Mesenchymal stem cell (in vitro differentiated cells and primary cell): Measurements from ENCODE around the gene ACOT9.
A peak's percentile ranks its signal among the peaks of the same experiment; 100 is the strongest.

Source experiments
- DNase-seq: peaks from one replicate; pipeline ENCODE4 v3.0.0-alpha.2; 2013
- H2AFZ ChIP-seq: one replicate; pipeline ENCODE4 v1.6.1; 2013; ENCODE audit warnings: low read depth, mild to moderate bottlenecking, control low read depth, inconsistent platforms, low read length, moderate library complexity
- H2AK5ac ChIP-seq: 2 replicates; pipeline ENCODE4 v1.6.1; 2013; ENCODE audit warnings: low read length, moderate library complexity, mild to moderate bottlenecking, inconsistent platforms; ENCODE audit not compliant: severe bottlenecking
- H2BK120ac ChIP-seq: one replicate; pipeline ENCODE4 v1.6.1; 2013; ENCODE audit warnings: low read depth, mild to moderate bottlenecking, inconsistent platforms, low read length, moderate library complexity
- H2BK12ac ChIP-seq, 2 experiments: one replicate each; pipeline ENCODE4 v1.6.1; 2013; ENCODE audit warnings: inconsistent platforms in 2 of 2, low read length in 2 of 2, mild to moderate bottlenecking in 2 of 2, moderate library complexity in 2 of 2, control low read depth in 1 of 2
- H2BK15ac ChIP-seq: one replicate; pipeline ENCODE4 v1.6.1; 2013; ENCODE audit warnings: mild to moderate bottlenecking, low read depth, inconsistent platforms; ENCODE audit not compliant: poor library complexity, severe bottlenecking
- H2BK5ac ChIP-seq: 2 replicates; pipeline ENCODE4 v1.6.1; 2013; ENCODE audit warnings: low read depth, mild to moderate bottlenecking, low read length, control low read depth, inconsistent platforms; ENCODE audit not compliant: poor library complexity, severe bottlenecking
- H3K14ac ChIP-seq, 2 experiments: one replicate each; pipeline ENCODE4 v1.6.1; 2013; ENCODE audit warnings: inconsistent platforms in 2 of 2, low read length in 2 of 2, control low read depth in 1 of 2, mild to moderate bottlenecking in 1 of 2, moderate library complexity in 1 of 2
- H3K18ac ChIP-seq, 2 experiments: one replicate each; pipeline ENCODE4 v1.6.1; 2013; ENCODE audit warnings: inconsistent platforms in 2 of 2, low read length in 2 of 2, control low read depth in 1 of 2, low read depth in 1 of 2, mild to moderate bottlenecking in 1 of 2
- H3K23ac ChIP-seq, 2 experiments: one replicate each; pipeline ENCODE4 v1.6.1; 2013; ENCODE audit warnings: inconsistent platforms in 2 of 2, low read length in 2 of 2, mild to moderate bottlenecking in 2 of 2, moderate library complexity in 2 of 2, control low read depth in 1 of 2
- H3K27ac ChIP-seq: 2 replicates; pipeline ENCODE4 v1.5.1; 2013; ENCODE audit warnings: mild to moderate bottlenecking, moderate library complexity, low read length, control low read depth, inconsistent platforms; ENCODE audit not compliant: poor library complexity, severe bottlenecking
- H3K27me3 ChIP-seq, 2 experiments: 2 replicates each; pipeline versions ENCODE4 v1.6.1 to v1.7.0; 2013; ENCODE audit warnings: low read length in 2 of 2, mild to moderate bottlenecking in 2 of 2, moderate library complexity in 2 of 2, control low read depth in 1 of 2, inconsistent platforms in 1 of 2; ENCODE audit not compliant: control insufficient read depth in 1 of 2, insufficient read depth in 1 of 2
- H3K36me3 ChIP-seq, 2 experiments: 2 replicates each; pipeline versions ENCODE4 v1.6.1 to v1.7.0; 2013; ENCODE audit warnings: low read length in 2 of 2, control low read depth in 1 of 2, inconsistent platforms in 1 of 2, low read depth in 1 of 2, mild to moderate bottlenecking in 1 of 2; ENCODE audit not compliant: insufficient read depth in 2 of 2, control insufficient read depth in 1 of 2
- H3K4ac ChIP-seq, 2 experiments: one replicate each; pipeline ENCODE4 v1.6.1; 2013; ENCODE audit warnings: inconsistent platforms in 2 of 2, low read length in 2 of 2, mild to moderate bottlenecking in 2 of 2, moderate library complexity in 2 of 2, control low read depth in 1 of 2, low read depth in 1 of 2
- H3K4me1 ChIP-seq: 2 replicates; pipeline ENCODE4 v1.6.1; 2013; ENCODE audit warnings: low read depth, low read length, control low read depth; ENCODE audit not compliant: control insufficient read depth, insufficient read depth
- H3K4me2 ChIP-seq: 2 replicates; pipeline ENCODE4 v1.6.1; 2013; ENCODE audit warnings: low read length, mild to moderate bottlenecking, inconsistent platforms; ENCODE audit not compliant: poor library complexity, severe bottlenecking
- H3K4me3 ChIP-seq, 2 experiments: 2 replicates each; pipeline versions ENCODE4 v1.5.1 to v1.7.0; 2013; ENCODE audit warnings: low read length in 2 of 2, mild to moderate bottlenecking in 2 of 2, control low read depth in 1 of 2, low read depth in 1 of 2; ENCODE audit not compliant: insufficient read depth in 1 of 2
- H3K79me1 ChIP-seq: replicated peaks from 2 replicates; pipeline ENCODE4 v1.6.1; 2013; ENCODE audit warnings: mild to moderate bottlenecking, control low read depth, low read length, inconsistent platforms; ENCODE audit not compliant: poor library complexity, severe bottlenecking
- H3K9ac ChIP-seq: 2 replicates; pipeline ENCODE4 v1.7.0; 2013; ENCODE audit warnings: mild to moderate bottlenecking, low read length, moderate library complexity
- H3K9me3 ChIP-seq: 2 replicates; pipeline ENCODE4 v1.7.0; 2013; ENCODE audit warnings: mild to moderate bottlenecking, low read length; ENCODE audit not compliant: control insufficient read depth
- H4K8ac ChIP-seq: one replicate; pipeline ENCODE4 v1.6.1; 2013; ENCODE audit warnings: inconsistent platforms, mild to moderate bottlenecking, low read length, moderate library complexity
- H4K91ac ChIP-seq: one replicate; pipeline ENCODE4 v1.6.1; 2013; ENCODE audit warnings: mild to moderate bottlenecking, low read length, inconsistent platforms
- WGBS: methylation state at CpG from one replicate; pipeline ENCODE4 v1.1.7; 2013; ENCODE audit warnings: mixed read lengths; 5-methylcytosine and 5-hydroxymethylcytosine counted together

Gene ACOT9

DNA sequence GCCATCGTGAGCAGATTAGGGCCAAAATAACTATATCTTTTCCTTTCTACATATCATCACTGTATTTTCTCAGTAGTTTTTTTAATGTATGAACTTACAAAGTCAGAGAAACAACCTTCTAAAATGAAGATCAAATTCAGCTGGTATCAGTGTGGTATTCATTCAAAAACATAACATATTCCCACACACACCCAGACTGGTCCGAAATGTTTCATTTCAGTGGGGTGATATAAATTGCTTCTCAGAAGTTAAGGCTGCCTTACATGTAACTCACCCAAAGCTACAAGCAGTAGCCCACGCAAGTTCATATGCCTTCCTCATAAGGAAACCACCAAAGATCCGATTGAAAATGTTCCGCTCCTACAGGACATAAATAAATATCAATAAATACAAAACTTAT, 37.8 kb downstream of the ACOT9 start:
- no peak for DNase-seq
- Histone ChIP-seq H3K36me3 (peaks cover 25 to 57% of the 10 kb centered on the region in 2 experiments), H3K27ac (no peak overlapping the region), H3K4ac (no peak overlapping the region), H3K9ac (no peak overlapping the region), H3K4me3 (no peak overlapping the region), H3K9me3 (no peaks in the 10 kb centered on the region), H2AFZ (no peak overlapping the region), H3K79me1 (peaks cover 2% of the 10 kb centered on the region), H3K4me2 (no peak overlapping the region), H2BK5ac (no peak overlapping the region), H4K91ac (no peak overlapping the region), H4K8ac (no peak overlapping the region), H3K14ac (no peak overlapping the region), H3K23ac (no peak overlapping the region), H3K27me3 (no peaks in the 10 kb centered on the region), H2BK120ac (no peak overlapping the region), H2AK5ac (no peak overlapping the region), H2BK12ac (no peak overlapping the region), H3K4me1 (no peaks in the 10 kb centered on the region), H2BK15ac (no peak overlapping the region), H3K18ac (no peak overlapping the region)
- WGBS = 95% methylated on average over 3 of the region's 5 CpGs

DNA sequence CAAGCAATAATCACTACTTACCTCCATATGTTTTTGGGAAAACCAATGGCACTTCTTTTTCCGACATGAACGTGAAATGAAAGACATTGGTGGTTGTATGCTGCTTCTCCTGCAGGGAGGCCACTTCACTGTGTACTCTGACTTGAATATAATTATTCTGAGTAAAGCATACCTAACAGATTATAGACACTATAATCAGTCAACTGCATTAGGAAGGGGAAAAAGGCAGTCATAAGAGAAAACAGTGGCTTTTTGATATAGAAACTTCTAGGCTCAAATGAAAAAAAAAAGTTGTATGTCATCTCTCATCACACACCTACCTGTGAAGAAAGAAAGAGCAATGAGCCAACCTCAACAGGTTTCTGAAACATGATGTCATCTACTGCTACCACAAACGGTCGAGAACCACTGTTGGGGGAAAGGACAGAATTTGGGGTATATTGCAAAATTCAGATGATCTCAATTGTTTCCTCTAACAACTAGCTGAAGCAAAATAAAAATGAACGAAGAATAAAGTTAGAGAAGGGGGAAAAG, 38.3 kb downstream of the ACOT9 start:
- H2AK5ac ChIP-seq = no peak overlapping the region
- no peak overlapping the region for H2AFZ ChIP-seq
- no peak overlapping the region for H3K18ac ChIP-seq
- no peak overlapping the region for H3K4ac ChIP-seq
- H3K9ac ChIP-seq = no peak overlapping the region
- DNase-seq = no peak
- H3K4me1 ChIP-seq = no peaks in the 10 kb centered on the region
- peaks cover 2% of the 10 kb centered on the region for H3K79me1 ChIP-seq
- H2BK12ac ChIP-seq = no peak overlapping the region
- no peak overlapping the region for H4K91ac ChIP-seq
- no peak overlapping the region for H2BK15ac ChIP-seq
- no CpG with 5 or more reads among the region's 5 CpGs for WGBS
- H3K36me3 ChIP-seq = peaks cover 28 to 54% of the 10 kb centered on the region in 2 experiments
- H3K9me3 ChIP-seq = no peaks in the 10 kb centered on the region
- H3K4me3 ChIP-seq = no peak overlapping the region
- H3K23ac ChIP-seq = no peak overlapping the region
- H4K8ac ChIP-seq = no peak overlapping the region
- H3K27ac ChIP-seq = no peak overlapping the region
- no peak overlapping the region for H2BK120ac ChIP-seq
- H3K14ac ChIP-seq = no peak overlapping the region
- H3K4me2 ChIP-seq = no peak overlapping the region
- no peak overlapping the region for H2BK5ac ChIP-seq
- no peaks in the 10 kb centered on the region for H3K27me3 ChIP-seq

DNA sequence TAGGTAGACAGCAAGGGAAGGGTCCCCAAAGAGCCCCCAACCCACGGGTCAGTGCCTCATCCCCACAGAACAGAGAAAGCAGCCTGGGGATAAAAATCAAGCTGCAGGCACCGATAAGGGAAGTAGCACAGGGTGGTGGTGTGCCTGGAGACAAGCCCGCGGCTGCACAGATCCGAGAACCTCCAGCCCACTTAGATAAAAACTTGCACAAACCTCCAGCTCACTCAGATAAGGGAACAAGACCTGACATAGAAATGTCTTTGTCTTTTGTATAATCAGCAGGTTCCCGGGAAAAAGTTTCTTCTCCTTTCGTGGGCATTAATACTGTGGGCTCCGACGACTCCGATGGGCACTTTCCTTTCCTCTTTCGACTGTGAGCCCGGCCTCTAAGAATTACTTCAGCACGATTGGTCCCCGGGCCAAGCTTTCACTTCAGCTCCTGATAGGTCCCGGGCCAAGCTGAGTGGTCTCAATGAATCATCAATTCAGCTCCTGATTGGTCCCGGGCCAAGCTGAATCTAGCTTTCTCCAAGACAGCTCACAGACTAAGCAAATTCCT, 43.4 kb downstream of the ACOT9 start:
- no peak overlapping the region for H4K8ac ChIP-seq
- H3K4me3 ChIP-seq = peak overlapping the region in 1 of 2 experiments; percentile 29
- no peaks in the 10 kb centered on the region for H3K79me1 ChIP-seq
- no peak overlapping the region for H3K18ac ChIP-seq
- H3K27me3 ChIP-seq = no peaks in the 10 kb centered on the region
- no peak overlapping the region for H4K91ac ChIP-seq
- H3K4me1 ChIP-seq = no peaks in the 10 kb centered on the region
- H2BK12ac ChIP-seq = no peak overlapping the region
- no peak overlapping the region for H3K9ac ChIP-seq
- H3K4ac ChIP-seq = no peak overlapping the region
- no peak overlapping the region for H2AFZ ChIP-seq
- H3K14ac ChIP-seq = no peak overlapping the region
- no peak overlapping the region for H2BK120ac ChIP-seq
- H3K27ac ChIP-seq = no peak overlapping the region
- H3K4me2 ChIP-seq = no peak overlapping the region
- no peak overlapping the region for H2BK5ac ChIP-seq
- no peak overlapping the region for H3K23ac ChIP-seq
- no peak overlapping the region for H2AK5ac ChIP-seq
- no peak for DNase-seq
- peaks cover 22 to 25% of the 10 kb centered on the region in 2 experiments for H3K36me3 ChIP-seq
- 97% methylated on average over 11 of the region's 16 CpGs for WGBS
- no peaks in the 10 kb centered on the region for H3K9me3 ChIP-seq
- H2BK15ac ChIP-seq = no peak overlapping the region

GRCh38 chrX:23694606-23695005, 48.5 kb downstream of the ACOT9 start:
- whole genome bisulfite sequencing = no CpG with 5 or more reads among the region's 8 CpGs
- Histone ChIP-seq H4K8ac (no peak overlapping the region), H3K4ac (no peak overlapping the region), H2BK120ac (no peak overlapping the region), H3K4me1 (no peaks in the 10 kb centered on the region), H3K9ac (no peak overlapping the region), H3K27me3 (peaks cover 0 to 5% of the 10 kb centered on the region in 2 experiments), H2BK12ac (no peak overlapping the region), H4K91ac (no peak overlapping the region), H3K9me3 (no peaks in the 10 kb centered on the region), H3K14ac (no peak overlapping the region), H3K36me3 (peaks cover 0 to 3% of the 10 kb centered on the region in 2 experiments), H2AK5ac (no peak overlapping the region), H3K4me3 (no peak overlapping the region), H3K79me1 (no peaks in the 10 kb centered on the region), H2BK5ac (no peak overlapping the region), H3K27ac (no peak overlapping the region), H2AFZ (no peak overlapping the region), H3K4me2 (no peak overlapping the region), H3K23ac (no peak overlapping the region), H2BK15ac (no peak overlapping the region), H3K18ac (no peak overlapping the region)
- peak; percentile 55 for DNase-seq
